Activated T-cell treated with anti-CD3 and anti-CD28 coated beads, Interleukin-2, amount 50 U/mL, for 4 hours (primary cell): ENCODE measurements around the gene CEBPZ. TPM values are rescaled to one million over a fixed set of nuclear protein-coding genes. Genes with fewer than 3 reads are reported as not detected.

ENCODE experiments used
- ATAC-seq, 2 donors: fragments of 200-7000 bp; cut with Tn5 transposase; one replicate each; pipeline ENCODE4 v1.10.0; 2021
- DNase-seq: peaks from one replicate; pipeline ENCODE4 v3.0.0-alpha.2; 2020
- H3K27me3 Mint-ChIP-seq: one replicate; pipeline ENCODE4 v1.8.0; 2021; ENCODE audit warnings: low read depth, mixed read lengths
- H3K36me3 Mint-ChIP-seq: one replicate; pipeline ENCODE4 v1.8.0; 2022; ENCODE audit warnings: mixed read lengths; ENCODE audit not compliant: insufficient read depth
- H3K4me1 Mint-ChIP-seq: one replicate; pipeline ENCODE4 v1.8.0; 2021; ENCODE audit warnings: low read depth, mixed read lengths
- H3K4me3 Mint-ChIP-seq: one replicate; pipeline ENCODE4 v1.8.0; 2021; ENCODE audit warnings: mild to moderate bottlenecking, moderate library complexity, mixed read lengths
- H3K9me3 Mint-ChIP-seq: one replicate; pipeline ENCODE4 v1.8.0; 2021; ENCODE audit warnings: mixed read lengths
- total RNA-seq, 3 donors: library from RNA; stranded (reverse); gene quantifications; one replicate each; pipeline ENCODE4 v1.2.1, GENCODE V29; 2021

The CEBPZ gene
- 100 to 1,000 TPM; 103 to 131 (median 117) TPM for total RNA-seq

DNA sequence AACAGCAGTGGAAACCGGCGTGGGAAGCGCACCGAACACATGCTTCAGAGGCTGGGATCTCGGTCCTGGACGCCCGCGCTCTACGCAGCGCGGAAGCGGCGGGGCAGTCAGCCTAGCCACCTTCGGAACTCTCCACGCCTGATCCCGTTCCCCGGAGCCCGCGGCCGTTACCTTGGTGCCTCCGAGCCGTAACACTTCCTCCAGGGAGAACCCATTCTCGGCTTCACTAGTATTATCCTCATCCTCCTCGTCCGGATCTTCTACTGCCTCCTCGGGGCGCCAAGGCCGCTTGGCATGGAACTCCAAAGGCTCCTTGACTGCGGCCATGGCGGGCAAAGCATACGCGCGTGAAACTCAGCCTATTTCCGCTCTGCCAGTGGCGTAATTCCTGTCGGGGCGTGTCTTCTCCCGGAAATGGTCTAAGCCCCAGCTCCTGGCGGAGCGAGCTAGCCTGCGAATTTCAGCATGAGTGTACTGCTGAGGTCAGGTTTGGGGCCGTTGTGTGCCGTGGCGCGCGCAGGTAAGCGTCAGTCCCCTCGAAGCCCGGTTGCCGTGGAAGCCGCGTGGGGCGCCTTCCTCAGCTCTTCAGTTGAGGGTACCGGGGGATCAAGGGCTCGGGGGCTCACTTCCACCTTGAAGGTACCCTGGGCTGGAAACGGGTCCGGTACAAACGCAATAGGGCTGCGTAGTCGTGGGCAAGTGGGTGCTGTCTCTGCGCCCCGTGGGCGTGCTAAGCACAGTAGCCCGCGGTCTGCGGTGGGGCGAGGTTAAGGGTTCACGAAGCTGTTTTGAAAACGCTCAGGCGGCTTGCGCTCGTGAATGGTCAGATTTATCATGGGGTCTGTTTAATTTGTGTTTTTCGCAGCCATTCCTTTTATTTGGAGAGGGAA lies at the start of gene CEBPZ, which contains the start of gene NDUFAF7:
CEBPZ (minus strand) TSS at position 356 of the 890 bp plus-strand sequence; CDS start at position 327, 29 bp downstream.
NDUFAF7 (plus strand) TSS at position 418 of the 890 bp plus-strand sequence; CDS start at position 466, 48 bp downstream.
- Mint-ChIP-seq H3K4me3 (no peak within 1 kb of the TSS), H3K27me3 (no peaks in the 10 kb centered on the region), H3K36me3 (peaks cover 32% of the 10 kb centered on the region), H3K4me1 (peaks cover 39% of the 10 kb centered on the region), H3K9me3 (no peaks in the 10 kb centered on the region)
- peak; percentile 82 for DNase-seq
- ATAC-seq: peak; percentile 95 to 96

GRCh38 chr2:37276291-37276690 lies 44.9 kb upstream of the CEBPZ start:
- Mint-ChIP-seq H3K4me1 (no peaks in the 10 kb centered on the region), H3K4me3 (no peak overlapping the region), H3K36me3 (peaks cover 21% of the 10 kb centered on the region), H3K9me3 (no peaks in the 10 kb centered on the region), H3K27me3 (no peaks in the 10 kb centered on the region)
- no peak for DNase-seq
- ATAC-seq: no peak

- Mint-ChIP-seq H3K27me3 (no peaks in the 10 kb centered on the region), H3K4me1 (no peaks in the 10 kb centered on the region), H3K9me3 (no peaks in the 10 kb centered on the region), H3K36me3 (peaks cover 20% of the 10 kb centered on the region), H3K4me3 (no peak overlapping the region)
- DNase-seq (no peak), ATAC-seq (no peak)
Observed at GRCh38 chr2:37274359-37274965, 43.1 kb upstream of the CEBPZ start.

GRCh38 chr2:37271376-37272067 lies 40.1 kb upstream of the CEBPZ start:
- H3K9me3 Mint-ChIP-seq: no peaks in the 10 kb centered on the region
- no peak for ATAC-seq
- H3K4me1 Mint-ChIP-seq: peaks cover 7% of the 10 kb centered on the region

DNA sequence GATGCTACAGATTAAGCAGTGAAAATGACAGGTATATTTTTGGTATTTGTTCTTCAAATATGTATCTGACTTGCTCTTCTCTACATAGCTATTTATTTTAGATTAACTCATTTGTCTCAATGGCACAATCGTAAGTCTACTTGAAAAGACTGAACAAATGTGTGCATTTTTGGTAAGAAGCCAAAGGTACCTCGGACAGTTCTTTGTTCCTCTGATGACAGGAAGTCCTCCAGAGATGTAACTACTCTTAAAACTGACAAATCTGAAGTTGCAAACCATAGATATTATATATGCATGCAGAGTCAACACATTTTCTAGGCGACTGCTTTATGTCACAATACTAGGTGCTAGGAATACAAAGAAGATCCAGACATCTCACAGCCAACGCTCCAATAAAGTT lies 36.7 kb upstream of the CEBPZ start:
- no peak overlapping the region for H3K4me3 Mint-ChIP-seq
- no peak for DNase-seq
- no peaks in the 10 kb centered on the region for H3K27me3 Mint-ChIP-seq
- peaks cover 32% of the 10 kb centered on the region for H3K36me3 Mint-ChIP-seq
- no peak for ATAC-seq
- H3K4me1 Mint-ChIP-seq: peaks cover 7% of the 10 kb centered on the region
- no peaks in the 10 kb centered on the region for H3K9me3 Mint-ChIP-seq

More at GRCh38 chr2:37271376-37272067, 40.1 kb upstream of the CEBPZ start:
- H3K4me3 Mint-ChIP-seq: no peak overlapping the region
- peaks cover 28% of the 10 kb centered on the region for H3K36me3 Mint-ChIP-seq
- no peaks in the 10 kb centered on the region for H3K27me3 Mint-ChIP-seq
- DNase-seq: no peak

DNA sequence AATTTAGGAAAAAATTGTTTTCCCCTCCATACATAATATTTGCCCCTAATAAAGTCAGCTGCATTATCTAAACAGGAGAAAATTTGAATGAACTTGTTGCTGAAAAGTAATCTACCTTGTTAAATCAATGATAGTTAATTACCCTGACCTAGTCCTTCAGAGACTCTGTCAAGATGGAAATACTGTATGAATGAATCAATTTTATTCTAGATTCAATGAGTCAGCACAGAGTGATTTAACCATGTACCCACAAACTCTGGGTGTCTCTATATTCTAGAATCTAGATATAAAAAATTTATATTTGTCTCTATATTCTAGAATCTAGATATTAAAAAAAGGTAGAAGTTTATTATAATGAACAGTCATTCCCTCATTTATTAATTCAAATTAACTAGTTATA lies 36.3 kb upstream of the CEBPZ start:
- Mint-ChIP-seq H3K4me3 (no peak overlapping the region), H3K36me3 (peaks cover 32% of the 10 kb centered on the region), H3K4me1 (peaks cover 7% of the 10 kb centered on the region), H3K9me3 (no peaks in the 10 kb centered on the region), H3K27me3 (no peaks in the 10 kb centered on the region)
- ATAC-seq: peak in 1 of 2 donors; percentile 70
- DNase-seq: no peak

DNA sequence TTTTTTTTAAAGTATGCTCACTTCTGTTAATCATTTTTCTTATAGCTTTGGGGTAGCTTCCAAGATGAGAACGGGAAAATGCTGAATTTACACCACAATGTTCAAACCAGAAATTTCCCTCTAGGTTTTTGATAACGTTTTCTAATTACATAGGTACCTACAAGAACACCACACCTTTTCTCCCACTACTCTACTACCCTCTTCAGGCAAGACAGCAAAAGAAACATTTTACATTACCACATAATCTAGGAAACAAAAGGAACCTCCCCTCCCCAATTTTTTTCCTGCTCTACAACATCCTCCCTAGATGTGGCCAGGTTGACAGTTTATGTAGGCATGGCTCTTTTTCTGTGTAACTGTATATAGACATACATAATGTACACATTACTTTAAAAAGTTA lies 32.4 kb upstream of the CEBPZ start:
- H3K4me1 Mint-ChIP-seq: peaks cover 7% of the 10 kb centered on the region
- ATAC-seq: no peak
- H3K36me3 Mint-ChIP-seq: peaks cover 25% of the 10 kb centered on the region
- no peaks in the 10 kb centered on the region for H3K9me3 Mint-ChIP-seq
- H3K4me3 Mint-ChIP-seq: no peak overlapping the region
- no peaks in the 10 kb centered on the region for H3K27me3 Mint-ChIP-seq
- DNase-seq: no peak

GRCh38 chr2:37262522-37262921 lies 31.1 kb upstream of the CEBPZ start:
- DNase-seq: no peak
- ATAC-seq: no peak
- Mint-ChIP-seq H3K36me3 (peaks cover 17% of the 10 kb centered on the region), H3K9me3 (no peaks in the 10 kb centered on the region), H3K27me3 (no peaks in the 10 kb centered on the region), H3K4me1 (peaks cover under 1% of the 10 kb centered on the region), H3K4me3 (no peak overlapping the region)

DNA sequence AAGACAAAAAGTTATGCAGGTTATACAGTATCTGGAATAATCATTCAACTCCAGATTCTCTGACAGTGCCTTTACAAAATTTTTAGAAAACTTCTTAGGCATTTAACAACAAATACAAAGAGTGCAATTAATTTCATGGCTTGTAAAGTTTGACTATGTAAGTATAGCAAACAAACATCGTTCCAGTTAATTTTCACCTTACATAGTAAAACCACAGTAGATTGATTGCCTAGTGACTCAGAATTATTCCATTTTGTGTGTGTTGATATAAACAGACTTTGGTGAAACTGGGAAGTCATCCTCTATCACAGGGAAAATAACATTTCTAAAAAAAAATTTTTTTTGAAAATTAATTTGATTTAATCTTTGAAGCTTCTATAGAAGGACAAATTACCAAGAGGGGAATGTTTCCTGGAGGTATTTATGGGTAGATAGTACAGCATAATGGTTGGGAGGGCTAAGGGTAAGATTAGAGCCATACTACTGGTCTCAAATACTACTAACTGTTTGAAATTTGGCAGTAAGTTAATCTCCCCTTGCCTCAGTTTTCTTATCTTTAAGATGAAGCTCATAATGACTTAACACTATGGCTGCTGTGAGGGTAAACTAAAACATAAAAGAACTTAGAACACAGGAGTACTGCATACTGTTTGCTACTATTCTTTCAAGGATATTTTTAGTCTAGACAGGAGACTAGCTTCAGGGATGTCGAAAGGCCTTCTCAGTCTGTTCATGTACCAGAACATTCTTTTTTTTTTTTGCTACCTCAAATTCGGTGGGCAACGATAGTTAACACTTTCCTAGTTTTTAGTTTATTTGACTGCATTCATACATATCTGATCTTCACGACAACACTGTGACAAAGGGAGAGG lies 19.7 kb upstream of the CEBPZ start:
- DNase-seq: no peak
- ATAC-seq: no peak
- no peak overlapping the region for H3K4me3 Mint-ChIP-seq
- no peaks in the 10 kb centered on the region for H3K27me3 Mint-ChIP-seq
- H3K4me1 Mint-ChIP-seq: peaks cover 2% of the 10 kb centered on the region
- no peaks in the 10 kb centered on the region for H3K9me3 Mint-ChIP-seq
- H3K36me3 Mint-ChIP-seq: peaks cover 50% of the 10 kb centered on the region

DNA sequence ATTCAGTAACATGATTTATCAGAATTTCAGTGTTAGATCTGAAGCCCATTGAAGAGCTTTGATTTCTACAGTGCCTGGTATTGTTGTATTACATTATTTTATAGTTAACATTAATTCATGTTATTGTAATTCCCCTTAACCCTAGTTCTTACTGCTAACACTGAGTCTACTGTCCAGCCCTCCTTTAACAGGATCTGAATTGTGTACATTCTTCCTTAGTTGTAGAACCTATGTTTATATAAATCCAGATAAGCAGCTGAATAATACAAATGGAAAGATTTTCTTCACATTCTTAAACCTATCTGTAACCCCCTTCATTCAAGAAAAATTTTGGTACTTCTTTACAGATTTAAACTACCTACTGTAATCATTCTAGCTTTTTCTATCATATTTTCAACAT lies 14.8 kb upstream of the CEBPZ start:
- Mint-ChIP-seq H3K4me1 (peaks cover 18% of the 10 kb centered on the region), H3K4me3 (no peak overlapping the region), H3K36me3 (peaks cover 51% of the 10 kb centered on the region), H3K27me3 (no peaks in the 10 kb centered on the region), H3K9me3 (no peaks in the 10 kb centered on the region)
- DNase-seq (no peak), ATAC-seq (no peak)

DNA sequence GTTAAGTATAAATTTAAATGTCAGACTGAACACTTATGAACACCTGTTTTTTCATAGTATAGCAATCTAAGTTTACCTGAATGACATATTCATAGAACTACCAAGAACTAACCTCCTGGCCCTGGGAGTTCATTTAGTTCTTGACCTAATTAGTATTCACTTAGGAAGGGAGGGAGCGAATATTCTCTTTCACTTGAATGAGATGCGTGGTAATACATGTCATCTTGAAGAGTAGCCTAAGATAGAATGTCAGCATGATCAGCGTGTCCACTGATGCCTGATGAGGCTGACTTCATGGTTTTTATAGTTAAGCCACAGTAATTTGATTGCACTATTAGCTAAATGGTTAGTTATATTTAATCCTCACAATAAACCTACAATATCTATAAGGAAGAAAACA lies 13.4 kb upstream of the CEBPZ start:
- no peak overlapping the region for H3K4me3 Mint-ChIP-seq
- peaks cover 23% of the 10 kb centered on the region for H3K4me1 Mint-ChIP-seq
- H3K36me3 Mint-ChIP-seq: peaks cover 56% of the 10 kb centered on the region
- DNase-seq (no peak), ATAC-seq (no peak)
- H3K9me3 Mint-ChIP-seq: no peaks in the 10 kb centered on the region
- no peaks in the 10 kb centered on the region for H3K27me3 Mint-ChIP-seq

DNA sequence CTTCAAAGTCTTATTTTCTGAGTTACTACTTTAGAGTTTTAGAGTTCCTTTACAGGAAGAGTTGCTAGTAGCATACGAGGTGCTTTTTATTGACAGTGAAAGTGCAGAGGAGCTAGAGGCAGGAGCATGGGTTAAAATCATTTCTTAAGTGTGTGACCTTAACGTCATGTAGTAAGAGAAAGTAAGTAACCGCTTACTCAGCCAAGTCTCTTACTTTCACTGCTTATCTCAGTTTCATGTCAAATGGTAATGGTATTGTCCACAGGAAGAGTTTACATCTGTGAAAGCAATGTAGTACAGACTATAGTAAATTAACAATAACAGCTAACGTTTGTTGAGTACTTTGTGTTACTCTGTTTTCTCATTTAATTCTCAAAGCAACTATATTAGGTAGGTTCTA lies 12.6 kb upstream of the CEBPZ start:
- no peaks in the 10 kb centered on the region for H3K27me3 Mint-ChIP-seq
- DNase-seq: no peak
- peak; percentile 87 to 92 for ATAC-seq
- peaks cover 50% of the 10 kb centered on the region for H3K36me3 Mint-ChIP-seq
- peaks cover 23% of the 10 kb centered on the region for H3K4me1 Mint-ChIP-seq
- no peak overlapping the region for H3K4me3 Mint-ChIP-seq
- no peaks in the 10 kb centered on the region for H3K9me3 Mint-ChIP-seq

- H3K27me3 Mint-ChIP-seq: no peaks in the 10 kb centered on the region
- ATAC-seq (no peak), DNase-seq (no peak)
- H3K36me3 Mint-ChIP-seq: peaks cover 49% of the 10 kb centered on the region
- H3K4me3 Mint-ChIP-seq: no peak overlapping the region
- peaks cover 23% of the 10 kb centered on the region for H3K4me1 Mint-ChIP-seq
- H3K9me3 Mint-ChIP-seq: no peaks in the 10 kb centered on the region
Observed at GRCh38 chr2:37243435-37243834, 12.0 kb upstream of the CEBPZ start.
